Ascending aorta (tissue), 2 donors: ENCODE data around the gene RHOC. TPM values are rescaled to one million over a fixed set of nuclear protein-coding genes. Genes with fewer than 3 reads are reported as not detected.

Experiments
- DNase-seq, 2 donors: peaks; one replicate each; pipeline ENCODE4 v3.0.0-alpha.2; 2019; ENCODE audit warnings: low spot score in 2 of 2
- H3K27ac ChIP-seq, 2 donors: fragments of 200-600 bp; sonication (generic); one replicate each; pipeline ENCODE4 v1.5.1; 2016 to 2017; ENCODE audit warnings: mild to moderate bottlenecking in 1 of 2
- H3K27me3 ChIP-seq: fragments of 200-600 bp; sonication (generic); one replicate; pipeline ENCODE4 v1.5.1; 2017
- H3K36me3 ChIP-seq, 2 donors: fragments of 200-600 bp; sonication (generic); one replicate each; pipeline ENCODE4 v1.5.1; 2016
- H3K4me1 ChIP-seq, 2 donors: fragments of 200-600 bp; sonication (generic); one replicate each; pipeline ENCODE4 v1.5.1; 2016 to 2017; ENCODE audit warnings: mild to moderate bottlenecking in 1 of 2
- H3K4me3 ChIP-seq, 2 donors: fragments of 200-600 bp; sonication (generic); one replicate each; pipeline ENCODE4 v1.5.1; 2016 to 2017; ENCODE audit warnings: mild to moderate bottlenecking in 1 of 2
- H3K9me3 ChIP-seq, 2 donors: fragments of 200-600 bp; sonication (generic); one replicate each; pipeline ENCODE4 v1.5.1; 2016
- intact Hi-C: fragments of 100-400 bp; cut with DNase I; formaldehyde crosslinking; loops from one replicate; pipeline ENCODE4 v1.15.1; 2023
- total RNA-seq: library from RNA; depleted of rRNA; stranded (reverse); fragments of >200 nt; gene quantifications from one replicate; pipeline ENCODE4 v1.1.0, GENCODE V29; 2016
- TF ChIP-seq, protein P1 (sequence below), 3 experiments: fragments of 200-600 bp in 2 of 3; fragments of 450-650 bp in 1 of 3; sonication (generic) in 2 of 3; IDR thresholded peaks; one replicate each; pipeline ENCODE4 v1.5.1; 2016 to 2019; ENCODE audit warnings: antibody characterized with exemption in 3 of 3, mild to moderate bottlenecking in 1 of 3, moderate library complexity in 1 of 3

Gene RHOC
- total RNA-seq, 1 donor from 2014 or later: 379 TPM

DNA sequence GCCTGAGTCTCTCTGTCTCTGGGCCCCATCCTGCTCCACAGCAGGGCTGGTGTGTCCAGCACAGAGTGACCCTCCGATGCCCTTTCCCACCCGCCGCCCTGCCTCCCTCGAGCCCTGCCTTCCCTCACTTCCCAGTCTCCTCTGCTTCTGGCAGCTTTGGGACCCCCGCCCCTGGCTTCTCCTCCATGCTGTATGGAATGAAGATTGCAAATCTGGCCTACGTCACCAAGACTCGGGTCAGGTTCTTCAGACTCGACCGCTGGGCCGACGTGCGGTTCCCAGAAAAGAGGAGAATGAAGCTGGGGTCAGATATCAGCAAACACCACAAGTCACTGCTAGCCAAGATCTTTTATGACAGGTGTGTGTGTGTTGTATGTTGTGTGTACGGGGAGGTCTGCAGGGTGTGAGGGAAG is 18.1 kb downstream of the RHOC start:
- Histone ChIP-seq H3K27ac (no peak overlapping the region), H3K4me3 (no peak overlapping the region), H3K27me3 (no peaks in the 10 kb centered on the region), H3K9me3 (no peaks in the 10 kb centered on the region), H3K36me3 (peaks cover 31 to 44% of the 10 kb centered on the region in 2 donors), H3K4me1 (no peaks in the 10 kb centered on the region)
- TF ChIP-seq, protein P1, sequence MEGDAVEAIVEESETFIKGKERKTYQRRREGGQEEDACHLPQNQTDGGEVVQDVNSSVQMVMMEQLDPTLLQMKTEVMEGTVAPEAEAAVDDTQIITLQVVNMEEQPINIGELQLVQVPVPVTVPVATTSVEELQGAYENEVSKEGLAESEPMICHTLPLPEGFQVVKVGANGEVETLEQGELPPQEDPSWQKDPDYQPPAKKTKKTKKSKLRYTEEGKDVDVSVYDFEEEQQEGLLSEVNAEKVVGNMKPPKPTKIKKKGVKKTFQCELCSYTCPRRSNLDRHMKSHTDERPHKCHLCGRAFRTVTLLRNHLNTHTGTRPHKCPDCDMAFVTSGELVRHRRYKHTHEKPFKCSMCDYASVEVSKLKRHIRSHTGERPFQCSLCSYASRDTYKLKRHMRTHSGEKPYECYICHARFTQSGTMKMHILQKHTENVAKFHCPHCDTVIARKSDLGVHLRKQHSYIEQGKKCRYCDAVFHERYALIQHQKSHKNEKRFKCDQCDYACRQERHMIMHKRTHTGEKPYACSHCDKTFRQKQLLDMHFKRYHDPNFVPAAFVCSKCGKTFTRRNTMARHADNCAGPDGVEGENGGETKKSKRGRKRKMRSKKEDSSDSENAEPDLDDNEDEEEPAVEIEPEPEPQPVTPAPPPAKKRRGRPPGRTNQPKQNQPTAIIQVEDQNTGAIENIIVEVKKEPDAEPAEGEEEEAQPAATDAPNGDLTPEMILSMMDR (IDR thresholded peaks at IDR 0.05): no peak
- peak in 1 of 2 donors; percentile 63 for DNase-seq
- intact Hi-C loops: no loop called here

DNA sequence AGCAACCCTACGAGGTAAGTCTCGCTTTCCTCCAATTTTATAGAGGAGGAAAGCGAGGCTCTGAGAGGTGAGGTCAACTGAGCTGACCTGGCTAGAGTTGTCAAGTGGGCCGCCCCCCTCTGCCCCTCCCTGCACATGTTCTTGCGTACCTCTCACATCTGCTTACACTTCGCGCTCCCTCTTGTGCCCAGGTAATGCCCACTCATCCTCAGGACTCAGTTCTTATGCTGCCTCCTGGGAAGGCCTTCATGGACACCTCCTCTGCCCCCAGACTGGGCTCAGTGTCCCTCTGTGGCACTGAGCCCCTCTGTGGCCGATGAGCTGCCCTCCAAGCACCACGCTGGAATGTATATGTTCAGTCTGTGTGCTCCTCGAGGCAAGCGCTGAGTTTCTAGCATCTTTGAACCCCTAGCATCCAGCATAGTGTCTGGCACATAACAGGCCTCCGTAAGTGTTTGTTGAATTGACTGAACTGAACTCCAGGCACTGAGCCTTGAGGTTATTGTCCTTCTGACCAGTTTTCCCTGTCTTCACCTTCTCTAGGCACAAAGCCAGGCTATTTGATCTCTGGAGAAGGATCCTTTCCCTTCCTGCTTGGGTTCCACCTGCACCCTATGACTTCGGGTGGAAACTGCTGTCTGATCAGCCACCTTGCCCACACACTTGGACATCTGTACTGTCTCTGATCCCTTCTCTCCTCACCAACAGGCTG is 19.0 kb downstream of the RHOC start:
- Histone ChIP-seq H3K27ac (no peak overlapping the region), H3K27me3 (no peaks in the 10 kb centered on the region), H3K9me3 (no peaks in the 10 kb centered on the region), H3K4me1 (no peaks in the 10 kb centered on the region), H3K4me3 (no peak overlapping the region), H3K36me3 (peaks cover 24 to 36% of the 10 kb centered on the region in 2 donors)
- TF ChIP-seq, protein P1 (IDR thresholded peaks at IDR 0.05): no peak
- peak in 1 of 2 donors; percentile 52 for DNase-seq
- intact Hi-C loops: no loop called here

DNA sequence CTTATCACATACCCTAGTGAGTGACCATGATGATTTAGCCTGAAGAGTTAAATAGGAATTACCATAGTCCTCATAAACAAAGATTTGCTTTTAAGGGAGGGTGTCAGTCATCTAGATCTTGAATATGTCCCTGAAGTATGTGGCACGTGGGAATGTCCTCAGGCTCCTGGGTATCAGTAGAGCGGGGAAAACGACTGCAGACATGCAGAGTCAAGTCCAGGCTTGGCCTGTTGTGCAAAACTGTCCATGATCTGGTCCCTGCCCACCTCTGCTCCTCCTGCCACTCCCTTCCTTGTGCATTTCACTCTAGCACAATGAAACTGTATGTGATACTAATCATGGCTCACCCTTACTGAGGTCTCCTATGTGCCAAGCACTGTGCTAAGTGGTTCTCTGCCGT is 19.6 kb downstream of the RHOC start:
- Histone ChIP-seq H3K36me3 (peaks cover 18 to 30% of the 10 kb centered on the region in 2 donors), H3K27me3 (no peaks in the 10 kb centered on the region), H3K4me3 (no peak overlapping the region), H3K27ac (no peak overlapping the region), H3K9me3 (no peaks in the 10 kb centered on the region), H3K4me1 (no peaks in the 10 kb centered on the region)
- DNase-seq: peak in 1 of 2 donors; percentile 40
- TF ChIP-seq, protein P1 (IDR thresholded peaks at IDR 0.05): no peak
- intact Hi-C loops: no loop called here

DNA sequence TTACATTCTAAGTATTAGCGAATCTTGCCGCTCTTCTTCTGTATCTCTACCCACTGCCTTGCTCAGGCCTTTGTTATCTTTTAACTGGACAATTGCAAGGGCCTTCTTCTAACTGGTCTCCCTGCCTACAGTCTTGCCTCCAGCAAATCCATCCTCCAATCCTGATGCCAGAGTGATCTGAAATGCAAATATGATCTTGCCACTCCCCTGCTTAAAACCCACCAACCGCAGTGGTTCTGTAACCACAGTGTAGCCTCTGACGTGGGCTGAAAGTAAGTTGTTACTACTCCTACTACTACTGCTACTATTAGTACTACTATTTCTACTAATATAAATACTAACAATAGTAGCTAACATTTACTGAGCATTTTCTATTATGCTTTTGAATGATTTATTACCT is 20.1 kb downstream of the RHOC start:
- no peak overlapping the region for H3K27ac ChIP-seq
- intact Hi-C loops: no loop called here
- no peaks in the 10 kb centered on the region for H3K9me3 ChIP-seq
- no peaks in the 10 kb centered on the region for H3K27me3 ChIP-seq
- H3K4me3 ChIP-seq: no peak overlapping the region
- TF ChIP-seq, protein P1 (IDR thresholded peaks at IDR 0.05): no peak
- H3K4me1 ChIP-seq: no peaks in the 10 kb centered on the region
- H3K36me3 ChIP-seq: peaks cover 13 to 25% of the 10 kb centered on the region in 2 donors
- no peak for DNase-seq

DNA sequence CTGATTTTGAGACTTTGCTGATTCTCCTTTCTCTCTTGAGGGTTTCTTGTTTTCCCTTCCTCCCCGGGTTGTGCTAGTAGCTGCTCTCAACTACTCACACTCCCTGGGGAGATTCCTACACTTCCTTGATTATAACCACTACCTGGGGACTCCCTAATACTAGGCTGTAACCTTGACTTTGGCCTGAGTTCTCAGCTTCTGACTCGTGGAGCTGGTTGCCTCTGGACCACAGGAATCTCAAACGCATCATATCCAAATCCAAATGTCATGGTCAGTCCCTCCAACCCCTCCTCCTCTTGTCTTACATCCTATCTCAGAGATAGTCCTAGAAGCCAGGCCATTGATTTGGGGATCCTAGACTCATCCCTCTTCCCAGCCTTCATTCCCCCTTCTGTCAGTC is 20.5 kb downstream of the RHOC start:
- no peaks in the 10 kb centered on the region for H3K9me3 ChIP-seq
- H3K36me3 ChIP-seq: peaks cover 10 to 20% of the 10 kb centered on the region in 2 donors
- intact Hi-C loops: no loop called here
- no peak for DNase-seq
- no peaks in the 10 kb centered on the region for H3K27me3 ChIP-seq
- no peak overlapping the region for H3K4me3 ChIP-seq
- no peak overlapping the region for H3K27ac ChIP-seq
- H3K4me1 ChIP-seq: no peaks in the 10 kb centered on the region
- TF ChIP-seq, protein P1 (IDR thresholded peaks at IDR 0.05): no peak
